Caco-2 (cell line): ENCODE data around the gene TUBB2B. TPM values are rescaled to one million over a fixed set of nuclear protein-coding genes. Genes with fewer than 3 reads are reported as not detected.

Source experiments
- BruUV-seq: library from RNA; stranded (reverse); fragments of 400-500 nt; replicated peaks from 2 replicates; lab custom pipeline; 2021; lab: Mats Ljungman, UMichigan
- CTCF ChIA-PET: fragments of 300-600 bp; sonication (Branson Sonifier 250); formaldehyde crosslinking; loops from one replicate; lab custom pipeline; 2022; ENCODE audit warnings: antibody characterized with exemption; lab: Charles Lee
- POLR2A ChIA-PET: fragments of 300-600 bp; sonication (Branson Sonifier 250); formaldehyde crosslinking; loops from one replicate; lab custom pipeline; 2022; ENCODE audit warnings: antibody characterized with exemption; lab: Charles Lee
- DNase-seq, 2 experiments: peaks; one replicate each; pipeline versions ENCODE4 v3.0.0 to v3.0.0-alpha.2; 2020 to 2022
- H3K27me3 ChIP-seq: replicated peaks from 2 replicates; pipeline ENCODE4 v1.6.0; 2011; ENCODE audit warnings: low read length; ENCODE audit not compliant: control insufficient read depth, insufficient read depth
- H3K36me3 ChIP-seq: 2 replicates; pipeline ENCODE4 v1.5.1; 2011; ENCODE audit warnings: low read length; ENCODE audit not compliant: control insufficient read depth, insufficient read depth
- H3K4me1 ChIP-seq: fragments of 250-450 bp; sonication (Bioruptor Pico); 2 replicates; pipeline ENCODE4 v1.5.1; 2020; ENCODE audit warnings: mild to moderate bottlenecking
- H3K4me3 ChIP-seq: 2 replicates; pipeline ENCODE4 v1.5.1; 2011; ENCODE audit warnings: low read depth, mild to moderate bottlenecking, control low read depth, low read length
- H3K9me3 ChIP-seq: fragments of 250-450 bp; sonication (Bioruptor Pico); 2 replicates; pipeline ENCODE4 v1.5.1; 2020; ENCODE audit warnings: mild to moderate bottlenecking, moderate library complexity
- H3K27ac Mint-ChIP-seq: one replicate; pipeline ENCODE4 v1.8.0; 2022; ENCODE audit warnings: mixed read lengths; ENCODE audit not compliant: unreplicated experiment
- H3K27me3 Mint-ChIP-seq: one replicate; pipeline ENCODE4 v1.8.0; 2022; ENCODE audit warnings: mixed read lengths; ENCODE audit not compliant: insufficient read depth, unreplicated experiment
- H3K36me3 Mint-ChIP-seq: one replicate; pipeline ENCODE4 v1.8.0; 2022; ENCODE audit warnings: mild to moderate bottlenecking, mixed read lengths; ENCODE audit not compliant: insufficient read depth, unreplicated experiment
- H3K4me1 Mint-ChIP-seq: one replicate; pipeline ENCODE4 v1.8.0; 2022; ENCODE audit warnings: low read depth, mixed read lengths; ENCODE audit not compliant: unreplicated experiment
- H3K4me3 Mint-ChIP-seq: one replicate; pipeline ENCODE4 v1.8.0; 2022; ENCODE audit warnings: mild to moderate bottlenecking, moderate library complexity, mixed read lengths; ENCODE audit not compliant: unreplicated experiment
- H3K9me3 Mint-ChIP-seq: one replicate; pipeline ENCODE4 v1.8.0; 2022; ENCODE audit warnings: mixed read lengths; ENCODE audit not compliant: unreplicated experiment
- CTCF ChIP-seq, 2 experiments: fragments of 200-600 bp in 1 of 2; IDR thresholded peaks; 1 replicate in 1 of 2; 2 replicates in 1 of 2; pipeline versions ENCODE4 v1.5.1 to v1.8.0; 2011 to 2022; ENCODE audit warnings: antibody characterized with exemption in 1 of 2, control low read depth in 1 of 2, inconsistent platforms in 1 of 2, low read depth in 1 of 2, low read length in 1 of 2, mild to moderate bottlenecking in 1 of 2, moderate library complexity in 1 of 2; ENCODE audit not compliant: insufficient read depth in 1 of 2, severe bottlenecking in 1 of 2, unreplicated experiment in 1 of 2
- intact Hi-C: fragments of 100-400 bp; cut with micrococcal nuclease; formaldehyde crosslinking; loops from one replicate; pipeline ENCODE4 v1.10.0; 2022; ENCODE audit not compliant: unreplicated experiment
- total RNA-seq: library from RNA; stranded (reverse); gene quantifications from 2 replicates; pipeline ENCODE4 v1.2.3, GENCODE V29; 2022

Gene TUBB2B
- total RNA-seq, 1 experiment from 2014 or later: 150 TPM

GRCh38 chr6:3240595-3240994, 13.1 kb upstream of the TUBB2B start:
- Histone ChIP-seq H3K4me3 (no peak overlapping the region), H3K27me3 (no peaks in the 10 kb centered on the region), H3K4me1 (no peaks in the 10 kb centered on the region), H3K36me3 (no peaks in the 10 kb centered on the region), H3K9me3 (no peaks in the 10 kb centered on the region)
- intact Hi-C loops: no loop called here
- Mint-ChIP-seq H3K4me3 (no peak overlapping the region), H3K27ac (no peak overlapping the region), H3K27me3 (no peaks in the 10 kb centered on the region), H3K9me3 (no peaks in the 10 kb centered on the region), H3K36me3 (peaks cover 5% of the 10 kb centered on the region), H3K4me1 (no peaks in the 10 kb centered on the region)
- no peak for TF ChIP-seq CTCF (IDR thresholded peaks at IDR 0.05; ENCODE audit: insufficient read depth in 1 of 2, low read depth in 1 of 2, low read length in 1 of 2, severe bottlenecking in 1 of 2, unreplicated experiment in 1 of 2)
- BruUV-seq: no TSS peak
- ChIA-PET CTCF (interaction anchor here (0.8 to 0.9 kb wide), 2 partner anchors 9 to 11 kb away, joined by 3 read pairs; no protein-coding TSS in a partner anchor), POLR2A (no interaction called here)
- DNase-seq: no peak

GRCh38 chr6:3239110-3239830, 11.8 kb upstream of the TUBB2B start:
- intact Hi-C loops: loop anchor here (5.0 kb wide), 1 partner anchor 112 kb away; no protein-coding TSS in a partner anchor
- H3K27me3 ChIP-seq: no peaks in the 10 kb centered on the region
- peak in 1 of 2 experiments; percentile 57 for DNase-seq

More at GRCh38 chr6:3239110-3239830, 11.8 kb upstream of the TUBB2B start:
- no peaks in the 10 kb centered on the region for H3K27me3 Mint-ChIP-seq
- peak; percentile 53 to 55 for TF ChIP-seq CTCF (IDR thresholded peaks at IDR 0.05; ENCODE audit: insufficient read depth in 1 of 2, low read depth in 1 of 2, low read length in 1 of 2, severe bottlenecking in 1 of 2, unreplicated experiment in 1 of 2)
- peaks cover 5% of the 10 kb centered on the region for H3K36me3 Mint-ChIP-seq
- Histone ChIP-seq H3K4me1 (no peaks in the 10 kb centered on the region), H3K4me3 (no peak overlapping the region), H3K36me3 (no peaks in the 10 kb centered on the region), H3K9me3 (no peaks in the 10 kb centered on the region)
- no peak overlapping the region for H3K27ac Mint-ChIP-seq
- ChIA-PET CTCF (interaction anchor here (1.3 kb wide), 1 partner anchor 82 kb away, joined by 8 read pairs; the partner anchor contains the start of gene TUBB2A), POLR2A (no interaction called here)
- BruUV-seq: no TSS peak
- no peaks in the 10 kb centered on the region for H3K9me3 Mint-ChIP-seq
- no peak overlapping the region for H3K4me3 Mint-ChIP-seq
- H3K4me1 Mint-ChIP-seq: no peaks in the 10 kb centered on the region
